ENCODE results near the gene SLC35D1.

DNA sequence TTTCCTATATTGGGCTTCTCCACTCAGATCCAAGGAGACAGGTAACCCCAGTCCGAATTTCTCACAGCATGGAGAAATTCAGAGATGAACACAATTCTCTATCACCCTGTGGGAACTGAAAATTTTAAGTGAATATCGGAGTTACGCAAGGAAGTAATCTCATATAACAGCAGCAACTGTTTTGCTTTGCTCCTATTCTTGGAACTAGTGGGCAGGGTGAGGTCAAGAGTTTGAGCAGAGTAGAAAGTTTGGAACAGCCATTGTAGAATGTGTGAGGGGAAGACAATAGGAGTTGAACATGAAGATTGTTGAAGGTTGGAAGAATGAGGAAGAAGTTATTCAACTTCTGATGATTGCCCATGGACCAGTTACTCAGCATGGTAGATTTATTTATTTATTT is 24.3 kb upstream of the SLC35D1 start:
- TF ChIP-seq BRCA1 (IDR thresholded peaks at IDR 0.05; ENCODE audit: low read depth, low read length): no peak
- TF ChIP-seq POLR2A (IDR thresholded peaks at IDR 0.05; ENCODE audit: low read depth, low read length): no peak
- no peak for TF ChIP-seq RAD21 (IDR thresholded peaks at IDR 0.05; ENCODE audit: insufficient read depth, low read depth, low read length)
- no peak for TF ChIP-seq CREM (IDR thresholded peaks at IDR 0.05; ENCODE audit: low read depth)
- no peak for TF ChIP-seq YY1 (IDR thresholded peaks at IDR 0.05; ENCODE audit: low read depth, low read length)
- no peak for TF ChIP-seq DPF2 (IDR thresholded peaks at IDR 0.05)
- TF ChIP-seq SUZ12 (IDR thresholded peaks at IDR 0.05; ENCODE audit: unreplicated experiment): no peak
- TF ChIP-seq, protein P1, sequence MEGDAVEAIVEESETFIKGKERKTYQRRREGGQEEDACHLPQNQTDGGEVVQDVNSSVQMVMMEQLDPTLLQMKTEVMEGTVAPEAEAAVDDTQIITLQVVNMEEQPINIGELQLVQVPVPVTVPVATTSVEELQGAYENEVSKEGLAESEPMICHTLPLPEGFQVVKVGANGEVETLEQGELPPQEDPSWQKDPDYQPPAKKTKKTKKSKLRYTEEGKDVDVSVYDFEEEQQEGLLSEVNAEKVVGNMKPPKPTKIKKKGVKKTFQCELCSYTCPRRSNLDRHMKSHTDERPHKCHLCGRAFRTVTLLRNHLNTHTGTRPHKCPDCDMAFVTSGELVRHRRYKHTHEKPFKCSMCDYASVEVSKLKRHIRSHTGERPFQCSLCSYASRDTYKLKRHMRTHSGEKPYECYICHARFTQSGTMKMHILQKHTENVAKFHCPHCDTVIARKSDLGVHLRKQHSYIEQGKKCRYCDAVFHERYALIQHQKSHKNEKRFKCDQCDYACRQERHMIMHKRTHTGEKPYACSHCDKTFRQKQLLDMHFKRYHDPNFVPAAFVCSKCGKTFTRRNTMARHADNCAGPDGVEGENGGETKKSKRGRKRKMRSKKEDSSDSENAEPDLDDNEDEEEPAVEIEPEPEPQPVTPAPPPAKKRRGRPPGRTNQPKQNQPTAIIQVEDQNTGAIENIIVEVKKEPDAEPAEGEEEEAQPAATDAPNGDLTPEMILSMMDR (IDR thresholded peaks at IDR 0.05 in 2 of 3, conservative IDR thresholded peaks at IDR 0.05 in 1 of 3; ENCODE audit: control insufficient read depth in 2 of 3, extremely low read depth in 1 of 3, insufficient read depth in 1 of 3, low read depth in 3 of 3, low read length in 3 of 3): no peak
- TF ChIP-seq SIX5 (IDR thresholded peaks at IDR 0.05; ENCODE audit: low read depth, low read length, severe bottlenecking): no peak
- TF ChIP-seq JUND (IDR thresholded peaks at IDR 0.05; ENCODE audit: low read depth, low read length): no peak
- TF ChIP-seq CHD4 (IDR thresholded peaks at IDR 0.05): no peak
